COLO829 (cell line): ENCODE data around the gene CLCN3.
"Not testable (repeated sequence)": the region's sequence is repeated elsewhere in the genome, so short reads cannot be mapped to it uniquely, and the experiment has no call there.

Experiments
- DNase-seq: peaks from one replicate; pipeline ENCODE4 v3.0.0; 2012; ENCODE audit warnings: low spot score

CLCN3 gene

DNA sequence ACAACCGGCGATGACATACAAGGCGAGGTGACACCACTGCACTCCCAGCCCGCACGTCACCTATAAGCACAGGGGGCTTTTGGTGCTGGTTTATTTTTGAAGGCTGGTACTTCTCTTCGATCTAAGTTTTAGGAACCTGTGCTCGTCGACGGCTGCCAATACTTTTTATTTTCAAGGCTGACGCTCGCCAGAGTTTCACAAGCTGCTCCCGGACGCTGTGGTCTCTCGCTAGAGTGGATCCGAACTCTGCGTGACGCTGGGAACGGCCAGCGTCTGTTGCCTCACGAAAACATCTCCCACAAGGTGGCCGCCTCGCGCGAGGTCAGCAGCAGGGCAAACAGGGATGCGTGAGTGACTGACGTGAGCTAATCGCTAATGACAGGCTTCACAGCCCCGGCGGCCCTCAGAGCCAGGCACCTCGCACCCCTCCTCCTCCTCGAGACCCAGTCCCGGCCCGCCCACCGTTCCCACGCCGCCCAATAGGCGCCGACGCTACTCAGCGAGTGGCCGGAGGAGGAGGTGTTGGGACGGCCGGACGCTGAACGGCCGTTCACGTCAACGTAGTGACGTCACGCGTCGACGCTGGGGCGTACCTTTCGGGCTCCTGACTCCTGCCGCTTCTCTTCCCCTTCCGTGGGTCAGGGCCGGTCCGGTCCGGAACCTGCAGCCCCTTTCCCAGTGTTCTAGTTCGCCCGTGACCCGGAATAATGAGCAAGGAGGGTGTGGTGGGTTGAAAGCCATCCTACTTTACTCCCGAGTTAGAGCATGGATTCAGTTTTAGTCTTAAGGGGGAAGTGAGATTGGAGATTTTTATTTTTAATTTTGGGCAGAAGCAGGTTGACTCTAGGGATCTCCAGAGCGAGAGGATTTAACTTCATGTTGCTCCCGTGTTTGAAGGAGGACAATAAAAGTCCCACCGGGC is at the start of gene CLCN3:
Gene CLCN3 (plus strand): TSS at position 621 of the 922 bp plus-strand sequence. CDS start 15,351 bp downstream, outside the sequence.
- DNase-seq, result peak; percentile 92

DNA sequence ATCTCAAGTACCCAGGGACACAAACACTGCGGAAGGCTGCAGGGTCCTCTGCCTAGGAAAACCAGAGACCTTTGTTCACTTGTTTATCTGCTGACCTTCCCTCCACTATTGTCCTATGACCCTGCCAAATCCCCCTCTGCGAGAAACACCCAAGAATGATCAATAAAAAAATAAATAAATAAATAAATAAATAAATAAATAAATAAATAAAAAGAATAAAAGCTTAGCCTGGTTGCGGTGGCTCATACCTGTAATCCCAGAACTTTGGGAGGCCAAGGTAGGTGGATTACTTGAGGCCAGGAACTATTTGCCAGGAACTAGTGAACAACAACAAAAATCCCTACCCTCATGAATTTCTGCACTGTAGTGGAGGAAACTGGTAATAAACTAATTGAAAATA is 49.4 kb upstream of the CLCN3 start:
- DNase-seq, result not testable (repeated sequence)

DNA sequence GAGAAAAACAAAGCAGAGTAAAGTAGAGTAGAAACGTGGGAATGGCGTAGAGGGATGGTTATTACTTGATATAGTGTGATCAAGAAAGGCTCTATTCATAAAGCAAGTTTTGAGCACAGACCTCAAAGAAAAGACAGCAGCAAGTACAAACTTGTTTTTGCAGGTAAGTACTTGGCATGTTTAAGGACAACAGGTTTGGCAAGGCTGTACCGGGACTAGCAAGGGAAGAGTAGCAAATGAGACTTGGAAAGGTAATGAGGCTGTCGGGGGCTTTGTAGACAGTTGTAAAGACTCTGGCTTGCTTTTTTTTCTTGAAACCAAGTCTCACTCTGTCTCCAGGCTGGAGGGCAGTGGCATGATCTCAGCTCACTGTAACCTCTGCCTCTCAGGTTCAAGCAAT is 48.9 kb upstream of the CLCN3 start:
- no peak for DNase-seq

- no peak for DNase-seq
These were observed 46.5 kb upstream of the CLCN3 start for GRCh38 chr4:169573889-169574288.

DNA sequence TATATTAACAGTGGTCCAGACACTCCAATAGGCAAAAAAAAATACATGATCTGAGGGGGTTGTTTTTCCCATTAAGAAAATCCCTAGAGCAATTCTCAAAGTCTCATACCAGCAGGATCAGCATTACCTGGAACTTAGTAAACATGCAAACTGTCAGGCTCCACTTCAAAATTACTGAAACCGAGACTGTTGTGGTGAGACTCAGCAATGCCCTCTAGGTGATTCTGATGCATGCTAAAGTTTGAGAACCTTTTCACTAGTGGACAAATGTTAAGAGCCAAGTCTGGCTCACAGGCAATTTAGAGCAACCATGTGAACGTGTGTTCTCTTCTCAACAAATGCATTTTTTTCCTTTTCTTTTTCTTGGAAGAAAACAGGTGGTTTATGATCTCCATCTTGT is 38.2 kb upstream of the CLCN3 start:
- no peak for DNase-seq

- no peak for DNase-seq
These were observed 37.7 kb upstream of the CLCN3 start for GRCh38 chr4:169582706-169583105.

GRCh38 chr4:169583563-169583962 is 36.8 kb upstream of the CLCN3 start:
- peak; percentile 64 for DNase-seq

DNA sequence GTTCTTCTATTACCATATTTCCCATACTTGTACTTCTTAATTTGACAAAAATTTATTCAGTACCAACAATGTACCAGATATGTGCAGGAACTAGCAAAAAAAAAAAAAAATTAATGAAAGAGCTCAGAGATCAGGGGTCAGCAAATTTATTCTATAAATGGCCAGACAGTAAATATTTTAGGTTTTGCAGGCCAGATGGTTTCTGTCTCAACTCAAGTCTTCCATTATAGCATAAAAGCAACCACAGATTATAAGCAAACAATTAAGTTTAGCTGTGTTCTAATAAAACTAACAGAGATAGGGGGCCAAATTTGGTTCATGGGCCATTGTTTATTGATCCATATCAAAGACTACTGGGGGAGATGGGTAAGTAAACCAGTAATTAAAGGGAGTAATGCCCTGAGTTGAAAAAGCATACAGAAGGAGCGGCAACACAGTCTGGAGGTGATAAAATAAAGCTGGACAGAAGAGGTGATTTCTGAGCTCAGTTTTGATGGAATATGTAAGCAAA is 27.3 kb upstream of the CLCN3 start:
- no peak for DNase-seq

GRCh38 chr4:169594560-169595195 is 25.7 kb upstream of the CLCN3 start:
- no peak for DNase-seq

GRCh38 chr4:169601016-169601771 is 19.2 kb upstream of the CLCN3 start:
- no peak for DNase-seq

DNA sequence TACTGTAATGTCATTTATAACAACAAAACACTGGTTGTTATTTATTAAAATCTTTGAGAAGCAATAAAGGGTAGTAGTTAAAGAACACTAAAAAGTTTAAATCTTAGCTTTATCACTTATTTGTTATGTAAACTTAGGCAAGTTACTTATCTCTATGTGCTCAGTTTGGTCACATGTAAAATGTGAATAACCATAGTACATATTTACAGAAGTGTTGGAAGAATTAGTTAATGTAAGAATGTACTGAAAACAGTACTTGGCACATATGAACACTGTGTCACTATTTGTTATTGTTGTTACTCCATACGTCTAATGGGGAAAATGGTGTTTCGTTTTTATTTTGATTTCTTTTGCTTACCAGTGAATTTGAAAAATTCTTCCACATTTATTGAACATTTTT is 17.1 kb upstream of the CLCN3 start:
- no peak for DNase-seq

GRCh38 chr4:169604131-169604900 is 16.1 kb upstream of the CLCN3 start:
- peak; percentile 89 for DNase-seq

- DNase-seq, result no peak
These were observed 15.5 kb upstream of the CLCN3 start for GRCh38 chr4:169604903-169605331.

- DNase-seq, result no peak
These were observed 9.2 kb upstream of the CLCN3 start for GRCh38 chr4:169611157-169611556.

GRCh38 chr4:169611991-169612870 is 8.1 kb upstream of the CLCN3 start, which contains the start of gene NEK1:
Gene NEK1 (minus strand): TSS chr4:169612583. CDS start chr4:169602630, 9,953 bp downstream.
- DNase-seq, result peak; percentile 81

- peak; percentile 78 for DNase-seq
These were observed 7.2 kb upstream of the CLCN3 start for GRCh38 chr4:169612871-169613859.

DNA sequence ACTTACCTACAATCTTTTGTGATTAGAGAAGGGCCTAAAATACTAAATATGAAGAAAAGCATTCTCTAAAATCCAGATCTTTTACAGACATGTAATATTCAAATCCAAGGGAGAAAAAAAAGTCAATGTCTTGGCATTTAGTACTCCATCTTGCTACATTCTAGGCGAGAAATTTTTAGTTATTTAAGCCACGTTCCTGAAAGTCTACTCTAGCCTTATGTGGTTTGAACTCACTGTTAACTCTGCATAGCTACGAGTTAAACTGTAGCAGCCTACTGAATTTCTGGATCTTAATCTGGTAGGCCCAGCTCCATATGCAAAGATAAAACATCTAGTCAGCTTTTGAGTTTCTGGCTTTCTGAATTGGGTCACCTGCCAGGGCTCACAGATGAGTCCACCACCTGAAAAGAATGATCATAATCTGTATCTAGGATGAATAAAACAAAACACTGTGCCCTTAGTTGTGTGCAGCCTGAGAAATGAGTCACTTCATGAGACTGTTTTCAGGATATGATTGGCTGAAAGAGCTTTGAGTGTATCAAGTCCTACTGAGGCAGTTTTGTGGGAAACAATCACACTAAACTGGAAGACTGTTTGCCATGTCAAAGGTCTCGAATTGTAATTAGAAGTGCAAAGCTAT is 4.8 kb upstream of the CLCN3 start:
- peak; percentile 35 for DNase-seq

DNA sequence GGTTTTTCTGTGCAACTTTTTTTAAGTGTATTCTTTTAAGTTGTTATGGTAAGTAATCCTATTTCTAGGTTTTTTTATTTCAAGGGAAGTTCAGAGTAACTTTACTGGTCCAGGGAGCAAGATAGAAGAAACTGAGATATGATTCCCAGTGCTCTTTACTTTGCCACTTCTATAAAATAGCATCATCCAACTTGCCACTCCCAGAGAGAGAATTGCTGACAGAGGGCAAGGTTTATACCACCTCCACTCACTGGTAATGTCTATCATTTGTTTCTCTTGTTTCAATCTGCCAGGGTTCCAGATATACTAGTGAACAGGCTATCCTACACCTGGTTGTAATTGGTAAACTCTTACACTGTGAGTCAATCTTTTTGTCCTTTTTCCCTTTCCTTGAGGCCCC is 3.5 kb upstream of the CLCN3 start:
- no peak for DNase-seq

DNA sequence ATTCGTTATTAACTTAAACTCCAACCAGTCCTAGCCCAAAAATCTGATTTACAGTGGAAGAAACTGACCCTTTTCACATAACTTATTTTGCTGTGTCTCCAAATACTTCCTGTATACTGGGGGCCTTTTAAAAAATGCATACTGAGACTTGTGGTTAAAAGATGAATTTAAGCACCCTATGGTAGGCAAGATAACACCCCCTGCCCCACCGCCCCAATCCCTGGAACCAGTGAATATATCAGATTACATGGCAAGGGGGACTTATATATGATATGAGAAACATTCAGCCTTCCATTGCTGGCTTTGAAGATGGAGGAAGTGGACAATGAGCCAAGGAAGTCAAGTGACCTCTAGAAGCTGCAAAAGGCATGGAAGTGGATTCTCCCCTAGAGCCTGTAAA is 3.1 kb upstream of the CLCN3 start:
- no peak for DNase-seq
